Measurements from ENCODE around the gene ST8SIA4.

Gene ST8SIA4

DNA sequence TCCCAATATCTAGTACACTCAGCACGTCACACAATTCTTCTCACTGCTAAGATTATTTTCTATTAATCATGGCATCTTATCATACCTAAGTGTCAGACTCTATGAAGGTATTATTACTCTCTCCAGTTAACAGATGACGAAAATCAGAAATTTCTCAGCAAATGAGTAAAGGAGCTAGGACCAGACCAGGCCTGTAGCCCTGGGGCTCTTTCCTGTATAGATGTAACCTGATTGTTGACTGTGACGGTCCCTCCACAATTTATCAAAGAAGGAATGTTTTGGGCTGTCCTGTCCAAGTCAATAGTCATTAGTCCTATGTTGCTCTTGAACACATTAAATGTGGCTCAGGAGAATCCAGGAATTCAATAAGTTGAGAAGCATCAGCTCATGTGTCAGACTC, 106.2 kb downstream of the ST8SIA4 start:
- POLR2A ChIA-PET, result no interaction called here
- CTCF ChIA-PET, result interaction anchor here (1.3 to 1.4 kb wide), 2 partner anchors 21 to 101 kb away, joined by 3 read pairs; no protein-coding TSS in a partner anchor
- DNase-seq (ENCODE audit: extremely low spot score), result no peak
- TF ChIP-seq, protein P1, sequence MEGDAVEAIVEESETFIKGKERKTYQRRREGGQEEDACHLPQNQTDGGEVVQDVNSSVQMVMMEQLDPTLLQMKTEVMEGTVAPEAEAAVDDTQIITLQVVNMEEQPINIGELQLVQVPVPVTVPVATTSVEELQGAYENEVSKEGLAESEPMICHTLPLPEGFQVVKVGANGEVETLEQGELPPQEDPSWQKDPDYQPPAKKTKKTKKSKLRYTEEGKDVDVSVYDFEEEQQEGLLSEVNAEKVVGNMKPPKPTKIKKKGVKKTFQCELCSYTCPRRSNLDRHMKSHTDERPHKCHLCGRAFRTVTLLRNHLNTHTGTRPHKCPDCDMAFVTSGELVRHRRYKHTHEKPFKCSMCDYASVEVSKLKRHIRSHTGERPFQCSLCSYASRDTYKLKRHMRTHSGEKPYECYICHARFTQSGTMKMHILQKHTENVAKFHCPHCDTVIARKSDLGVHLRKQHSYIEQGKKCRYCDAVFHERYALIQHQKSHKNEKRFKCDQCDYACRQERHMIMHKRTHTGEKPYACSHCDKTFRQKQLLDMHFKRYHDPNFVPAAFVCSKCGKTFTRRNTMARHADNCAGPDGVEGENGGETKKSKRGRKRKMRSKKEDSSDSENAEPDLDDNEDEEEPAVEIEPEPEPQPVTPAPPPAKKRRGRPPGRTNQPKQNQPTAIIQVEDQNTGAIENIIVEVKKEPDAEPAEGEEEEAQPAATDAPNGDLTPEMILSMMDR (IDR thresholded peaks at IDR 0.05; ENCODE audit: control extremely low read depth, extremely low read depth, low read depth, missing control alignments), result no peak

DNA sequence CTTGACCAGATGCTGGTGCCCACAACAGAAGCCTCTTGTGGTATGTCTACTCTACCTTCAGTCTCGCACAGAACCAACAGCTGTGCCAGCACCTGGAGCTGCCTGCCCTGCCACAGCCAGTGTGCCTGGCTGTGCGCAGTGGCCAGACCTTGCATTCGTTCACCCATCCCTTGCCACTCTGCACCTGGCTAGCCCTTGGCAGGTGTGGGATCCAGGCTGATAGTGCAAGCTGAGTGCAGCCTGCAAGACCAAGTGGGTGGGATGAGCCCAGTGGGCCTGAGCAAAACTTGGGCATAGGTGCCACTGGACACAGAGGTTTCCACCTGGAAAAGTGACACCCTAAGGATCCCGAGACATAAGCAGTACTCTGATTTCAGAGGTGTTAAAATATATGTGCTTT, 108.2 kb downstream of the ST8SIA4 start:
- ChIA-PET POLR2A (no interaction called here), CTCF (no interaction called here)
- TF ChIP-seq, protein P1 (IDR thresholded peaks at IDR 0.05; ENCODE audit: control extremely low read depth, extremely low read depth, low read depth, missing control alignments), result no peak
- DNase-seq (ENCODE audit: extremely low spot score), result no peak

DNA sequence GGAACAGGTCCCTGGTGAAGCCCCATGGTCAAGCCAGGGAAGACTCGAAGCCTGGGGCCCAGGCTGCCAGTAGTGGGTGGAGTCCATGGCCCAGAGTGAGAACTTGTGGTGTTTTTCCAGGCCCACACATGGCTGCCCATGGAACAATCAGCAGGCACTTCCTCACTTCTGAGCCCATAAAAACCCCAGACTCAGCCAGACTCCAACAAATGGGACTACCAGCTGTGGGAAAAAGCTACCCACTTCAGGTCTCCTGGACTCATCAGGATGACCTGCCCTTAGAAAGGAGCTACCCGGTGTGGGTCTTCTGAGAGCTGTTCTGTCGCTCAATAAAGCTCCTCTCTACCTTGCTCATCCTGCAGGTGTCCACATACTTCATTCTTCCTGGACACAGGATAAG, 108.9 kb downstream of the ST8SIA4 start:
- no peak for DNase-seq (ENCODE audit: extremely low spot score)
- ChIA-PET CTCF (no interaction called here), POLR2A (no interaction called here)

DNA sequence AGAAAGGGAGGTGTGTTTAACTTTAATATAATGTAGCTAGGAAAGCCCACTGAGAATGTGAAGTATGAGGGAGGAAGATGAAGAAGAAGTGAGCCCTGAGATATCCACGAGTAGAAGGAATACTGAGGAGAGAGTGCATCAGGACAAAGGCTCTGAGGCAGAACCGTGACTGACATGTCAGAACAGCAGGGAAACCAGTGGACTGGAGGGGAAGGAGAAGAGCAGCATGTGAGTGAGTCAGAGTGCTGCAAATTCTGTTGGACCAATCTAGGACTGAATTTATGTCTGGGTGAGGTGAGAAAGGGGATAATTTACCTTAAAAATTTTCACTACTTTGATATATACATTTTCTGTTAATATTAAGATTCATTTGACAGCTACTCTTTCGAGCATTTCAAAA, 110.3 kb downstream of the ST8SIA4 start:
- POLR2A ChIA-PET, result no interaction called here
- TF ChIP-seq, protein P1 (IDR thresholded peaks at IDR 0.05; ENCODE audit: control extremely low read depth, extremely low read depth, low read depth, missing control alignments), result no peak
- no peak for DNase-seq (ENCODE audit: extremely low spot score)
- CTCF ChIA-PET, result interaction anchor here (1.1 to 1.2 kb wide), 2 partner anchors 10 to 108 kb away, joined by 4 read pairs; no protein-coding TSS in a partner anchor

More for the DNA sequence above, 108.9 kb downstream of the ST8SIA4 start:
- TF ChIP-seq, protein P1 (IDR thresholded peaks at IDR 0.05; ENCODE audit: control extremely low read depth, extremely low read depth, low read depth, missing control alignments), result no peak

DNA sequence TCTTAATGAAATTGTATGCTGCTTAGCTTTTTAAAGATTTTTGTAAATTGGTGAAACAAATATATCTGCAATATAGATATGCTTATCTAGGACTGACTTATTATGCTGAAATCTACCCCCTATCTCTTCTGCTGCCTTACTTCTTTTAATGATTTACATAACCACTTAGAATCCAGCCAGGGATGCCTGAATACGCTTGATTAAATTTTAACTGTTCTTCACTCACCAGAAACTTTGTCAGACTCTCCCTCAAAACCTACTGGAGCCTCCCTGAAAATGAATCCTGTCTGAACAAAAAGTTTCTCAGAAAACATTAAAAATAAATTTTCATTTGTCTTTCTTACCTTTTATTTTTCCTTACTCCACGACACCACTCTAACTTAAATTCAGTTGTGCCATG, 111.7 kb downstream of the ST8SIA4 start:
- TF ChIP-seq, protein P1 (IDR thresholded peaks at IDR 0.05; ENCODE audit: control extremely low read depth, extremely low read depth, low read depth, missing control alignments), result no peak
- no peak for DNase-seq (ENCODE audit: extremely low spot score)
- CTCF ChIA-PET, result interaction anchor here (1.2 to 2.0 kb wide), 4 partner anchors 9 to 22 kb away, joined by 4 to 6 read pairs (median 4); no protein-coding TSS in a partner anchor
- POLR2A ChIA-PET, result no interaction called here

DNA sequence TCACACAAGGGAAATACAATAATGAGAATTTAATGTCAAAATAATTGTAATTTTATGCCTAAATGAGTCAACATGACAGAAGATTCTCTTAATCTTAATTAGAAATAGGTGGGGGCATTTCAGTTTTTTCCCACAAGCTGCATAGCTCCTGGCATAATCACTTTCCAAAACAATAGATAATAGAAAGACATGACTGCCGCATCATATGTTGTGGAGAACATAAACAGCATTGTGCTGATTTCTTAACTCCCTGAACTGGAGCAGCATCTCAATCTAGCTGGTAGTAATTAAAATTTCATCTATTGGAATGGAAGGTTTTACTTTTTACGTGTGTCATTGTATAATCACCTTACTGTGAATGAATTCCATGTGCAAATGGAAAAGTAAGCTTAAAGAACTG, 112.1 kb downstream of the ST8SIA4 start:
- ChIA-PET CTCF (interaction anchor here (1.2 to 2.0 kb wide), 6 partner anchors 10 to 23 kb away, joined by 3 to 6 read pairs (median 4); no protein-coding TSS in a partner anchor), POLR2A (no interaction called here)
- TF ChIP-seq, protein P1 (IDR thresholded peaks at IDR 0.05; ENCODE audit: control extremely low read depth, extremely low read depth, low read depth, missing control alignments), result no peak
- no peak for DNase-seq (ENCODE audit: extremely low spot score)

Data from GM10248 (cell line).